PFSK-1 (cell line): Measurements from ENCODE around the gene BMP2K.

ENCODE experiments used
- FOXP2 ChIP-seq: optimal IDR thresholded peaks from 2 replicates; pipeline ENCODE3; 2011; ENCODE audit warnings: borderline replicate concordance, control low read depth, inconsistent platforms; ENCODE audit not compliant: insufficient read depth; ENCODE audit errors: extremely low read length, extremely low read depth
- POLR2AphosphoS5 ChIP-seq: IDR thresholded peaks from 2 replicates; pipeline ENCODE4 v1.6.1; 2012; ENCODE audit warnings: low read depth, mild to moderate bottlenecking, control low read depth, low read length, moderate library complexity
- SIN3A ChIP-seq: IDR thresholded peaks from 2 replicates; pipeline ENCODE4 v1.6.1; 2012; ENCODE audit warnings: mild to moderate bottlenecking, low read length, moderate library complexity, borderline replicate concordance; ENCODE audit not compliant: insufficient read depth
- TAF1 ChIP-seq: IDR thresholded peaks from 2 replicates; pipeline ENCODE4 v1.6.1; 2012; ENCODE audit warnings: low read length, control low read depth, borderline replicate concordance; ENCODE audit not compliant: insufficient read depth
- TF ChIP-seq, protein P1 (sequence below), 2 experiments: IDR thresholded peaks; 2 replicates each; pipeline versions ENCODE4 v1.6.1 to v1.8.0; 2011 to 2012; ENCODE audit warnings: low read depth in 2 of 2, low read length in 2 of 2, control low read depth in 1 of 2, inconsistent platforms in 1 of 2, mild to moderate bottlenecking in 1 of 2, moderate library complexity in 1 of 2; ENCODE audit not compliant: insufficient read depth in 1 of 2

Gene BMP2K

DNA sequence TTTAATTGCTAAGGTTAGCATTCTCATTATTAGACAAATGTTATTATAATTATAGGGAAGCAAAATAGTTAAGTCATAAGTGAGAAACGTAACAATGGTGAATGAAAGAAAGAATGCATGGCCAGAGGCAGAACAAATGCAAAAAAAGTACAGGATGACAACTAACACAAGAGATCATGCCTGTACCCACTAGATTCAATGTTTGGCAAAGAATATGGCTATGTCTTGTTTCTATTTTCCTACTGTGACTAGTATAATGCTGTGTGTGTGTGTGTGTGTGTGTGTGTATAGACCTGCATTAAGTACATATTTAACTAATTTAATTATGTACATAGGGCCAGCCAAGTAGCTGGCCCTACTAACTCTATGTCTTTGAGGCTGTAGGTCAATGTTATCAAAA lies 12.9 kb upstream of the BMP2K start:
- TF ChIP-seq FOXP2 (no peak), TAF1 (no peak), SIN3A (no peak), POLR2AphosphoS5 (no peak)
- TF ChIP-seq, protein P1, sequence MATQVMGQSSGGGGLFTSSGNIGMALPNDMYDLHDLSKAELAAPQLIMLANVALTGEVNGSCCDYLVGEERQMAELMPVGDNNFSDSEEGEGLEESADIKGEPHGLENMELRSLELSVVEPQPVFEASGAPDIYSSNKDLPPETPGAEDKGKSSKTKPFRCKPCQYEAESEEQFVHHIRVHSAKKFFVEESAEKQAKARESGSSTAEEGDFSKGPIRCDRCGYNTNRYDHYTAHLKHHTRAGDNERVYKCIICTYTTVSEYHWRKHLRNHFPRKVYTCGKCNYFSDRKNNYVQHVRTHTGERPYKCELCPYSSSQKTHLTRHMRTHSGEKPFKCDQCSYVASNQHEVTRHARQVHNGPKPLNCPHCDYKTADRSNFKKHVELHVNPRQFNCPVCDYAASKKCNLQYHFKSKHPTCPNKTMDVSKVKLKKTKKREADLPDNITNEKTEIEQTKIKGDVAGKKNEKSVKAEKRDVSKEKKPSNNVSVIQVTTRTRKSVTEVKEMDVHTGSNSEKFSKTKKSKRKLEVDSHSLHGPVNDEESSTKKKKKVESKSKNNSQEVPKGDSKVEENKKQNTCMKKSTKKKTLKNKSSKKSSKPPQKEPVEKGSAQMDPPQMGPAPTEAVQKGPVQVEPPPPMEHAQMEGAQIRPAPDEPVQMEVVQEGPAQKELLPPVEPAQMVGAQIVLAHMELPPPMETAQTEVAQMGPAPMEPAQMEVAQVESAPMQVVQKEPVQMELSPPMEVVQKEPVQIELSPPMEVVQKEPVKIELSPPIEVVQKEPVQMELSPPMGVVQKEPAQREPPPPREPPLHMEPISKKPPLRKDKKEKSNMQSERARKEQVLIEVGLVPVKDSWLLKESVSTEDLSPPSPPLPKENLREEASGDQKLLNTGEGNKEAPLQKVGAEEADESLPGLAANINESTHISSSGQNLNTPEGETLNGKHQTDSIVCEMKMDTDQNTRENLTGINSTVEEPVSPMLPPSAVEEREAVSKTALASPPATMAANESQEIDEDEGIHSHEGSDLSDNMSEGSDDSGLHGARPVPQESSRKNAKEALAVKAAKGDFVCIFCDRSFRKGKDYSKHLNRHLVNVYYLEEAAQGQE (IDR thresholded peaks at IDR 0.05; ENCODE audit: insufficient read depth in 1 of 2, low read depth in 2 of 2, low read length in 2 of 2), result no peak

GRCh38 chr4:78763763-78764387 lies 12.3 kb upstream of the BMP2K start:
- TF ChIP-seq, protein P1 (IDR thresholded peaks at IDR 0.05; ENCODE audit: insufficient read depth in 1 of 2, low read depth in 2 of 2, low read length in 2 of 2), result no peak

DNA sequence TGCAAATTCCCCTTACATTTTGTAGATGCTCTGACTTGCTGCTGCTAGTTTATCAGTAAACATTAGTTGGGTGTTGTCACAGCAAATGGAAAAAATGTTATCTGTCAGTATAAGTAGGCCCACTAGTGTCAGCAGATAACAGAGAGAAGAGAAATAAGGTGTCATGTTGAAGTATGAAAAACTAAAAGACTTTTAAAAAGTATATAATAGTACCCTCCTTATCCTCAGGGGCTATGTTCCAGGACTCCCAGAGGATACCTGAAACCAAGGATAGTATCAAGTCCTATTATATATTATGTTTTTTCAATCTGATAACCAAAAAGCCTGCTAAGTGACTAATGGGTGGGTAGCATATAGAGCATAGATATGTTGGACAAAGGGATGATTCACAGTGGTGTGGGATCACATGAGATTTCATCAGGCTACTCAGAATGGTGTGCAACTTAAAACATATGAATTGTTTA lies 11.6 kb upstream of the BMP2K start:
- TF ChIP-seq, protein P1 (IDR thresholded peaks at IDR 0.05; ENCODE audit: insufficient read depth in 1 of 2, low read depth in 2 of 2, low read length in 2 of 2), result no peak
- TF ChIP-seq SIN3A, result no peak
- no peak for TF ChIP-seq FOXP2
- TF ChIP-seq POLR2AphosphoS5, result no peak
- no peak for TF ChIP-seq TAF1

- TF ChIP-seq SIN3A (no peak), FOXP2 (no peak), TAF1 (no peak), POLR2AphosphoS5 (no peak)
- TF ChIP-seq, protein P1 (IDR thresholded peaks at IDR 0.05; ENCODE audit: insufficient read depth in 1 of 2, low read depth in 2 of 2, low read length in 2 of 2), result no peak
These were observed 10.6 kb upstream of the BMP2K start for GRCh38 chr4:78765432-78766006.

DNA sequence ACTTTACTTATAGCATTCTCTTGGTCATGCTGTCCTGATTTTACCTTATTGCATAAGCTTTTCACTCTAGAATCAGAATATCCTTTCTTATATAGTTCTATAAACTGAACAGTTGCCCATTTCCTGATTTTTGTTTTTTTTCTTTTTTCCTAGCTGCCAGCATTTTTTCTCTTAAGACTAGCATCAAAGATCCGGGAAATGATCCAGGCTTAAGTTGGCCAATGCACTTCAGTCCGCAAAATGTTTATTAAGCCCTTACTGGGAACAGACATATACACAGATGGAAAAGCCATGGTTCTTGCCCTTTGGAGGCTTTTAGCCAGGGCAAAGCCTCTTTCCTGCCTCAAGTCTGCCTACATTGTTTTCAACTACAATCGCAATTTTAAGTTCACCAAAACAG lies 10.1 kb upstream of the BMP2K start:
- TF ChIP-seq, protein P1 (IDR thresholded peaks at IDR 0.05; ENCODE audit: insufficient read depth in 1 of 2, low read depth in 2 of 2, low read length in 2 of 2), result no peak
- TF ChIP-seq FOXP2 (no peak), TAF1 (no peak), SIN3A (no peak), POLR2AphosphoS5 (no peak)
